Effector memory CD4-positive, alpha-beta T cell (primary cell): ENCODE data around the gene PTPRD.

Source experiments
- DNase-seq, 3 donors: peaks; one replicate each; pipeline ENCODE4 v3.0.0-alpha.2; 2020
- H3K27ac ChIP-seq: 2 replicates; pipeline ENCODE4 v1.7.0; 2013; ENCODE audit warnings: mild to moderate bottlenecking, low read length, moderate library complexity; ENCODE audit not compliant: insufficient read depth, poor library complexity, severe bottlenecking
- H3K27me3 ChIP-seq: replicated peaks from 2 replicates; pipeline ENCODE4 v1.7.0; 2013; ENCODE audit warnings: mild to moderate bottlenecking, low read length; ENCODE audit not compliant: insufficient read depth, control insufficient read depth, poor library complexity, severe bottlenecking
- H3K36me3 ChIP-seq: 2 replicates; pipeline ENCODE4 v1.7.0; 2013; ENCODE audit warnings: mild to moderate bottlenecking, low read length, moderate library complexity; ENCODE audit not compliant: control insufficient read depth, insufficient read depth
- H3K4me1 ChIP-seq: 2 replicates; pipeline ENCODE4 v1.7.0; 2013; ENCODE audit warnings: low read length, mild to moderate bottlenecking; ENCODE audit not compliant: control insufficient read depth, insufficient read depth, poor library complexity, severe bottlenecking
- H3K4me3 ChIP-seq: 2 replicates; pipeline ENCODE4 v1.7.0; 2013; ENCODE audit warnings: low read length, low read depth, mild to moderate bottlenecking; ENCODE audit not compliant: insufficient read depth, poor library complexity, severe bottlenecking
- H3K9me3 ChIP-seq: 2 replicates; pipeline ENCODE4 v1.7.0; 2013; ENCODE audit warnings: mild to moderate bottlenecking, low read length, moderate library complexity; ENCODE audit not compliant: control insufficient read depth

The PTPRD gene

DNA sequence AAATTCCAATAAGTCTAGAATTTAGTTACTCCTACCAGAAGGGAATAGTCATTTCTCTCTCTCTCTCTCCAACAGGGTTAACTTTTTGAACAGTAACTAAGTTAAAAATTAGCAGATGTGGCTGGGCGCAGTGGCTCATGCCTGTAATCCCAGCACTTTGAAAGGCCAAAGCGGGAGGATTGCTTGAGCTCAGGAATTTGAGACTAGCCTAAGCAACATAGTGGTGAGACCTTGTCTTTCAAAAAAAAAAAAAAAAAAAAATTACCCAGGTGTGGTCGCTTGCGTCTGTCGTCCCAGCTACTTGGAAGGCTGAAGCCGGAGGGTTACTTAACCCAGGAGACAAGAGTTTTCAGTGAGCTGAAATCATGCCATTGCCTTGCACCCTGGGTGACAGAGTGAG is 639.7 kb downstream of the PTPRD start:
- no peak for DNase-seq
- Histone ChIP-seq H3K9me3 (no peaks in the 10 kb centered on the region), H3K27me3 (no peaks in the 10 kb centered on the region), H3K4me3 (no peak overlapping the region), H3K36me3 (no peaks in the 10 kb centered on the region), H3K4me1 (no peaks in the 10 kb centered on the region), H3K27ac (no peak overlapping the region)

GRCh38 chr9:9970514-9970913 is 642.3 kb downstream of the PTPRD start:
- Histone ChIP-seq H3K4me1 (no peaks in the 10 kb centered on the region), H3K4me3 (no peak overlapping the region), H3K27ac (no peak overlapping the region), H3K36me3 (no peaks in the 10 kb centered on the region), H3K9me3 (no peaks in the 10 kb centered on the region), H3K27me3 (no peaks in the 10 kb centered on the region)
- DNase-seq: no peak

- H3K27me3 ChIP-seq: no peaks in the 10 kb centered on the region
- H3K9me3 ChIP-seq: no peaks in the 10 kb centered on the region
- no peaks in the 10 kb centered on the region for H3K36me3 ChIP-seq
- no peak for DNase-seq
- no peak overlapping the region for H3K4me3 ChIP-seq
- no peak overlapping the region for H3K27ac ChIP-seq
- no peaks in the 10 kb centered on the region for H3K4me1 ChIP-seq
Measured at GRCh38 chr9:9963841-9964240, 649.0 kb downstream of the PTPRD start.

DNA sequence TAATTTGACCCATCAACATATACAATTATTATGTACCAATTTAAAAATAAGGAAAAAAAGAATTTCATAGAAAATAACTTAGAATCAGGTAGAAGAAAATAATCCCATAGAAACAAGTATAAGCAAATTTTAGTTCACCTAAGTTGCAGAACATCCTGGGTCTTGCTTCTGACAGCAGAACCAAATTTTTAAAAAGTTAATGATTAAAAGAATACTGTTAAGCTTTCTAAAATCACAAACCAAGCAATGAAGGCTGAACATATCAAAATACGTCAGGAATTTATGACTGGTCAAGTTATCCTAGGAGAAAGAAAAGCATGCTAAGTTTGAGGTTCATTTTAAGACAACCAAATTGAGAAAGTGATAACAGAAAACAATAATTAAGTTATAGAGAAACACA is 650.9 kb downstream of the PTPRD start:
- Histone ChIP-seq H3K27me3 (no peaks in the 10 kb centered on the region), H3K9me3 (no peaks in the 10 kb centered on the region), H3K4me1 (no peaks in the 10 kb centered on the region), H3K4me3 (no peak overlapping the region), H3K36me3 (no peaks in the 10 kb centered on the region), H3K27ac (no peak overlapping the region)
- DNase-seq: no peak

DNA sequence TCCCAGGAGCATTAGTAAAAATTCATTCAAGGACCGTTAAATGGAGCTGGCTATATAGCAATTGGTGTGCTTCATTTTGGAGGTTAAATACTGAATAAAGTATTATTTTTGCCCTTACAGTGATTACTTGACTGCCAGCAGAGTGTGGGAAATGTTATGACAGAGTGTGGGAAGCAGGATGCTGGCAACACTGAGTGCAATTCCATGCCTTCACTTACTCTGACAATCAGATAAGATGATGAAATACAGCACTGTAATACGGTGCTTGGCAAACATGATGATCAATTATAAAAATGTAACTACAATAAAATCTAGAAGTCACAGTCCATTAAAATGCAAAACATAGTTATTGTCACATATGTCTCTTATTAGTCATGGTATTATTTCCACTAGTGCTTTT is 651.3 kb downstream of the PTPRD start:
- DNase-seq: no peak
- H3K4me3 ChIP-seq: no peak overlapping the region
- no peaks in the 10 kb centered on the region for H3K4me1 ChIP-seq
- H3K36me3 ChIP-seq: no peaks in the 10 kb centered on the region
- no peak overlapping the region for H3K27ac ChIP-seq
- H3K9me3 ChIP-seq: no peaks in the 10 kb centered on the region
- no peaks in the 10 kb centered on the region for H3K27me3 ChIP-seq

GRCh38 chr9:9951556-9952160 is 661.1 kb downstream of the PTPRD start:
- H3K4me1 ChIP-seq: no peaks in the 10 kb centered on the region
- no peak for DNase-seq
- H3K9me3 ChIP-seq: no peaks in the 10 kb centered on the region
- H3K36me3 ChIP-seq: no peaks in the 10 kb centered on the region
- H3K4me3 ChIP-seq: no peak overlapping the region
- H3K27ac ChIP-seq: no peak overlapping the region
- no peaks in the 10 kb centered on the region for H3K27me3 ChIP-seq

- Histone ChIP-seq H3K27ac (no peak overlapping the region), H3K27me3 (no peaks in the 10 kb centered on the region), H3K9me3 (no peaks in the 10 kb centered on the region), H3K36me3 (no peaks in the 10 kb centered on the region), H3K4me3 (no peak overlapping the region), H3K4me1 (no peaks in the 10 kb centered on the region)
- DNase-seq: no peak
Measured at GRCh38 chr9:9950813-9951212, 662.0 kb downstream of the PTPRD start.

DNA sequence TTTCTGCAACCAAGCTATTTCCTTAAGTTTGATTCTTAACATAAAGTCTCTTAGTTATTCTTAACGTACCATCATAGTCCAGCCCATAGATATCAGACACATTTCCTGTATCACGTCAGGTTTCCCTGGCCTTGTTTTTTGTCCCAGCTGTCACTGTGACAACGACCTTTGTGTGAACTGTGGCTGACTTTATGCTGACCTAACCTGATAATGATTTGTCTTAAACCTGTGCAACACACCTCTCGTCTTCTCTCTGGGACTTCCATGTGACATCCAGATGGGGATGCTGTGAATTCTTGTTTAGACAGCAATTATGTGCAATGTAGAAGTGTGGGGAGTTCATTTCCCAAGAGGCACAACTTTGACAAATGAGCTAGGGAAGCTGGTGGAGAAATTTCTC is 662.8 kb downstream of the PTPRD start:
- no peaks in the 10 kb centered on the region for H3K27me3 ChIP-seq
- no peaks in the 10 kb centered on the region for H3K9me3 ChIP-seq
- DNase-seq: no peak
- no peak overlapping the region for H3K4me3 ChIP-seq
- no peaks in the 10 kb centered on the region for H3K4me1 ChIP-seq
- H3K27ac ChIP-seq: no peak overlapping the region
- no peaks in the 10 kb centered on the region for H3K36me3 ChIP-seq

- Histone ChIP-seq H3K27me3 (no peaks in the 10 kb centered on the region), H3K4me1 (no peaks in the 10 kb centered on the region), H3K36me3 (no peaks in the 10 kb centered on the region), H3K4me3 (no peak overlapping the region), H3K27ac (no peak overlapping the region), H3K9me3 (no peaks in the 10 kb centered on the region)
- no peak for DNase-seq
Measured at GRCh38 chr9:9949368-9949767, 663.4 kb downstream of the PTPRD start.

DNA sequence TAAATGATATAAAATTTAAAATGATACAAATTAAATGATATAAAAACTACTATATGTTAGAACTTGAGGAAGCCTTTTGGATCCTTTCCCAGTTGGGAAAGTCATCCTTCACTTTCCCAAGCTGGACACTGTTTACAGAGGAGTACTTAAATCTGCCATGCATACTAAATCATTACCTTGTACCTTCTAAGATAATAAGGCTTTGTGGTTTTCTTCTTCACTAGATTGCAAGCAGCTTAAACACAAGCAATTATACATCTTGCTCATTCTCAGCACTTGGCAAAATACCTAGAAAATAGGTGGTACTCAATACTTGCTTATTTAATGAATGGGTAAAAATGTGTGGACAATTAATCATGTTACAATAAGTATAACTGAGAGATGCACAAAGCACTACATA is 666.8 kb downstream of the PTPRD start:
- Histone ChIP-seq H3K36me3 (no peaks in the 10 kb centered on the region), H3K4me3 (no peak overlapping the region), H3K9me3 (no peaks in the 10 kb centered on the region), H3K27me3 (no peaks in the 10 kb centered on the region), H3K27ac (no peak overlapping the region), H3K4me1 (no peaks in the 10 kb centered on the region)
- no peak for DNase-seq
